ENCODE data around the gene XRRA1. TPM values are rescaled to one million over a fixed set of nuclear protein-coding genes. Genes with fewer than 3 reads are reported as not detected.

Gene XRRA1
- total RNA-seq, 1 donor from 2014 or later: 50.5 TPM

GRCh38 chr11:74933765-74934164 lies 15.1 kb downstream of the XRRA1 start:
- Mint-ChIP-seq H3K36me3 (ENCODE audit: low read depth) (peaks cover 64% of the 10 kb centered on the region), H3K27ac (no peak overlapping the region), H3K27me3 (no peaks in the 10 kb centered on the region), H3K9me3 (no peaks in the 10 kb centered on the region), H3K4me3 (no peak overlapping the region), H3K4me1 (no peaks in the 10 kb centered on the region)
- intact Hi-C loops (cut with micrococcal nuclease): no loop called here
- no peak for ATAC-seq (ENCODE audit: low read depth)
- ChIA-PET POLR2A (no interaction called here), CTCF (no interaction called here)
- DNase-seq: no peak
- TF ChIP-seq, protein P1, sequence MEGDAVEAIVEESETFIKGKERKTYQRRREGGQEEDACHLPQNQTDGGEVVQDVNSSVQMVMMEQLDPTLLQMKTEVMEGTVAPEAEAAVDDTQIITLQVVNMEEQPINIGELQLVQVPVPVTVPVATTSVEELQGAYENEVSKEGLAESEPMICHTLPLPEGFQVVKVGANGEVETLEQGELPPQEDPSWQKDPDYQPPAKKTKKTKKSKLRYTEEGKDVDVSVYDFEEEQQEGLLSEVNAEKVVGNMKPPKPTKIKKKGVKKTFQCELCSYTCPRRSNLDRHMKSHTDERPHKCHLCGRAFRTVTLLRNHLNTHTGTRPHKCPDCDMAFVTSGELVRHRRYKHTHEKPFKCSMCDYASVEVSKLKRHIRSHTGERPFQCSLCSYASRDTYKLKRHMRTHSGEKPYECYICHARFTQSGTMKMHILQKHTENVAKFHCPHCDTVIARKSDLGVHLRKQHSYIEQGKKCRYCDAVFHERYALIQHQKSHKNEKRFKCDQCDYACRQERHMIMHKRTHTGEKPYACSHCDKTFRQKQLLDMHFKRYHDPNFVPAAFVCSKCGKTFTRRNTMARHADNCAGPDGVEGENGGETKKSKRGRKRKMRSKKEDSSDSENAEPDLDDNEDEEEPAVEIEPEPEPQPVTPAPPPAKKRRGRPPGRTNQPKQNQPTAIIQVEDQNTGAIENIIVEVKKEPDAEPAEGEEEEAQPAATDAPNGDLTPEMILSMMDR (IDR thresholded peaks at IDR 0.05): no peak

- DNase-seq (no peak), ATAC-seq (ENCODE audit: low read depth) (no peak)
- no peak overlapping the region for H3K4me3 Mint-ChIP-seq
- TF ChIP-seq, protein P1 (IDR thresholded peaks at IDR 0.05): no peak
- ChIA-PET POLR2A (no interaction called here), CTCF (interaction anchor here (1.6 to 5.2 kb wide), 2 partner anchors 100 to 272 kb away, joined by 4 to 55 read pairs; no protein-coding TSS in a partner anchor)
- H3K27me3 Mint-ChIP-seq: no peaks in the 10 kb centered on the region
- no peak overlapping the region for H3K27ac Mint-ChIP-seq
- H3K36me3 Mint-ChIP-seq (ENCODE audit: low read depth): peaks cover 56% of the 10 kb centered on the region
- H3K4me1 Mint-ChIP-seq: no peaks in the 10 kb centered on the region
- H3K9me3 Mint-ChIP-seq: no peaks in the 10 kb centered on the region
- intact Hi-C loops (cut with micrococcal nuclease): no loop called here
Observed at GRCh38 chr11:74932797-74933196, 16.1 kb downstream of the XRRA1 start.

- Mint-ChIP-seq H3K4me3 (no peak overlapping the region), H3K27me3 (no peaks in the 10 kb centered on the region), H3K4me1 (no peaks in the 10 kb centered on the region), H3K27ac (no peak overlapping the region), H3K9me3 (no peaks in the 10 kb centered on the region), H3K36me3 (ENCODE audit: low read depth) (peaks cover 52% of the 10 kb centered on the region)
- POLR2A ChIA-PET: no interaction called here
- ATAC-seq (ENCODE audit: low read depth) (no peak), DNase-seq (no peak)
- intact Hi-C loops (cut with micrococcal nuclease): no loop called here
- CTCF ChIA-PET: interaction anchor here (0.8 to 5.2 kb wide), 5 partner anchors 83 to 316 kb away, joined by 3 to 55 read pairs (median 3); no protein-coding TSS in a partner anchor
- TF ChIP-seq, protein P1 (IDR thresholded peaks at IDR 0.05): no peak
Observed at GRCh38 chr11:74932169-74932568, 16.7 kb downstream of the XRRA1 start.

GRCh38 chr11:74929431-74930363 lies 19.2 kb downstream of the XRRA1 start:
- POLR2A ChIA-PET: interaction anchor here (1.3 kb wide), 1 partner anchor 20 kb away, joined by 4 read pairs; the partner anchor contains the start of genes SPCS2 and XRRA1

More at GRCh38 chr11:74929431-74930363, 19.2 kb downstream of the XRRA1 start:
- Mint-ChIP-seq H3K27me3 (no peaks in the 10 kb centered on the region), H3K27ac (no peak overlapping the region), H3K4me1 (no peaks in the 10 kb centered on the region), H3K9me3 (no peaks in the 10 kb centered on the region), H3K4me3 (no peak overlapping the region), H3K36me3 (ENCODE audit: low read depth) (peaks cover 47% of the 10 kb centered on the region)
- no peak for DNase-seq
- ATAC-seq (ENCODE audit: low read depth): peak; percentile 72
- TF ChIP-seq, protein P1 (IDR thresholded peaks at IDR 0.05): peak; percentile 65
- CTCF ChIA-PET: interaction anchor here (0.6 to 5.2 kb wide), 26 partner anchors 9 to 345 kb away, joined by 3 to 55 read pairs (median 4); partner anchors contain the start of genes NEU3 and TPBGL
- intact Hi-C loops (cut with micrococcal nuclease): loop anchor here (1.0 to 5.0 kb wide), 5 partner anchors 103 to 453 kb away; no protein-coding TSS in a partner anchor

All from activated B cell treated with CpG ODN at 0.5 μM for 24 hours (primary cell).